ENCODE results near the gene FCRL4.
A peak's percentile ranks its signal among the peaks of the same experiment; 100 is the strongest.

Gene FCRL4

GRCh38 chr1:157597959-157598667 is at the start of gene FCRL4:
FCRL4 (minus strand) TSS chr1:157598085; CDS start chr1:157597944, 141 bp downstream.
- peak; percentile 22 for DNase-seq (ENCODE audit: low spot score)

GRCh38 chr1:157646144-157646543 is 48.3 kb upstream of the FCRL4 start:
- no peak for DNase-seq (ENCODE audit: low spot score)

GRCh38 chr1:157641177-157641576 is 43.3 kb upstream of the FCRL4 start:
- DNase-seq (ENCODE audit: low spot score): no peak

GRCh38 chr1:157639800-157640199 is 41.9 kb upstream of the FCRL4 start:
- no peak for DNase-seq (ENCODE audit: low spot score)

GRCh38 chr1:157628773-157629172 is 30.9 kb upstream of the FCRL4 start:
- DNase-seq (ENCODE audit: low spot score): no peak

GRCh38 chr1:157626099-157626498 is 28.2 kb upstream of the FCRL4 start:
- DNase-seq (ENCODE audit: low spot score): peak; percentile 18

- peak; percentile 11 for DNase-seq (ENCODE audit: low spot score)
These were observed 26.6 kb upstream of the FCRL4 start for GRCh38 chr1:157624471-157624870.

GRCh38 chr1:157622471-157622870 is 24.6 kb upstream of the FCRL4 start:
- DNase-seq (ENCODE audit: low spot score): no peak

GRCh38 chr1:157618190-157618589 is 20.3 kb upstream of the FCRL4 start:
- no peak for DNase-seq (ENCODE audit: low spot score)

GRCh38 chr1:157600236-157600635 is 2.4 kb upstream of the FCRL4 start:
- DNase-seq (ENCODE audit: low spot score): no peak

- DNase-seq (ENCODE audit: low spot score): no peak
These were observed 1.5 kb downstream of the FCRL4 start for GRCh38 chr1:157596384-157596783.

GRCh38 chr1:157595356-157595755 is 2.5 kb downstream of the FCRL4 start:
- DNase-seq (ENCODE audit: low spot score): peak; percentile 21

- DNase-seq (ENCODE audit: low spot score): no peak
These were observed 11.9 kb downstream of the FCRL4 start for GRCh38 chr1:157585984-157586383.

- DNase-seq (ENCODE audit: low spot score): no peak
These were observed 13.4 kb downstream of the FCRL4 start for GRCh38 chr1:157584503-157584902.

- DNase-seq (ENCODE audit: low spot score): no peak
These were observed 17.1 kb downstream of the FCRL4 start for GRCh38 chr1:157580828-157581210.

GRCh38 chr1:157580179-157580827 is 17.6 kb downstream of the FCRL4 start:
- DNase-seq (ENCODE audit: low spot score): peak; percentile 75

- no peak for DNase-seq (ENCODE audit: low spot score)
These were observed 20.5 kb downstream of the FCRL4 start for GRCh38 chr1:157577420-157577819.

- DNase-seq (ENCODE audit: low spot score): no peak
These were observed 22.1 kb downstream of the FCRL4 start for GRCh38 chr1:157575744-157576143.

- DNase-seq (ENCODE audit: low spot score): no peak
These were observed 23.0 kb downstream of the FCRL4 start for GRCh38 chr1:157574836-157575235.

- DNase-seq (ENCODE audit: low spot score): no peak
These were observed 31.2 kb downstream of the FCRL4 start for GRCh38 chr1:157566484-157567300.

- no peak for DNase-seq (ENCODE audit: low spot score)
These were observed 35.4 kb downstream of the FCRL4 start for GRCh38 chr1:157562515-157562914.

- no peak for DNase-seq (ENCODE audit: low spot score)
These were observed 39.8 kb downstream of the FCRL4 start for GRCh38 chr1:157558119-157558518.

Data from kidney tubule cell (primary cell).